K562 (cell line): ENCODE data around the gene FCGR2B. TPM values are rescaled to one million over a fixed set of nuclear protein-coding genes. Genes with fewer than 3 reads are reported as not detected.

ENCODE experiments used
- CTBP1 ChIP-seq: fragments of 450-650 bp; IDR thresholded peaks from 2 replicates; pipeline ENCODE4 v1.6.1; 2016; ENCODE audit warnings: borderline replicate concordance
- EGR1 ChIP-seq: fragments of 450-650 bp; conservative IDR thresholded peaks from 2 replicates; pipeline ENCODE4 v1.6.1; 2017; ENCODE audit warnings: mild to moderate bottlenecking
- ETV5 ChIP-seq: sonication (generic); formaldehyde crosslinking; IDR thresholded peaks from 2 replicates; pipeline ENCODE4 v1.4.0; 2020; ENCODE audit warnings: low read depth, mild to moderate bottlenecking, missing genetic modification reagents
- KDM1A ChIP-seq, 2 experiments: fragments of 450-650 bp; IDR thresholded peaks; 2 replicates each; pipeline ENCODE4 v1.6.1; 2016; ENCODE audit warnings: mild to moderate bottlenecking in 2 of 2
- LEF1 ChIP-seq: fragments of 450-650 bp; IDR thresholded peaks from 2 replicates; pipeline ENCODE4 v1.6.1; 2016; ENCODE audit warnings: mild to moderate bottlenecking
- NFE2 ChIP-seq: IDR thresholded peaks from 2 replicates; pipeline ENCODE4 v1.6.1; 2014; ENCODE audit warnings: antibody characterized with exemption, low read depth
- NFRKB ChIP-seq: fragments of 450-650 bp; IDR thresholded peaks from 2 replicates; pipeline ENCODE4 v1.6.1; 2016; ENCODE audit warnings: low read depth
- POLR2H ChIP-seq: IDR thresholded peaks from 2 replicates; pipeline ENCODE4 v1.6.1; 2016; ENCODE audit warnings: missing genetic modification characterization, low read depth, mild to moderate bottlenecking, control low read depth, missing compliant biosample characterization, moderate library complexity
- TOE1 ChIP-seq, 2 experiments: fragments of 450-650 bp in 1 of 2; sonication (generic) in 1 of 2; formaldehyde crosslinking in 1 of 2; IDR thresholded peaks; 2 replicates each; pipeline versions ENCODE4 v1.7.1 to v1.8.0; 2016 to 2022; ENCODE audit warnings: borderline replicate concordance in 2 of 2, mild to moderate bottlenecking in 2 of 2, antibody characterized with exemption in 1 of 2, inconsistent platforms in 1 of 2, low read depth in 1 of 2, missing genetic modification reagents in 1 of 2, moderate library complexity in 1 of 2
- YY1 ChIP-seq, 3 experiments: IDR thresholded peaks; 2 replicates each; pipeline ENCODE4 v1.6.1; 2011; ENCODE audit warnings: low read length in 2 of 3, mild to moderate bottlenecking in 2 of 3, moderate library complexity in 2 of 3, borderline replicate concordance in 1 of 3, control low read depth in 1 of 3, low read depth in 1 of 3; ENCODE audit not compliant: insufficient read depth in 3 of 3, insufficient replicate concordance in 2 of 3, control insufficient read depth in 1 of 3, insufficient read length in 1 of 3; ENCODE audit errors: extremely low read depth in 1 of 3
- ZBED1 ChIP-seq: IDR thresholded peaks from 2 replicates; pipeline ENCODE4 v1.6.1; 2014
- ZBTB40 ChIP-seq, 2 experiments: fragments of 450-650 bp in 1 of 2; sonication (generic) in 1 of 2; formaldehyde crosslinking in 1 of 2; IDR thresholded peaks; 2 replicates each; pipeline versions ENCODE4 v1.7.1 to v1.9.0; 2016 to 2022; ENCODE audit warnings: inconsistent platforms in 1 of 2, mild to moderate bottlenecking in 1 of 2, missing genetic modification reagents in 1 of 2
- polyA plus RNA-seq, 8 experiments: library from polyadenylated mRNA; depleted of rRNA in 4 of 8; stranded (reverse) in 5 of 8; unstranded in 3 of 8; fragments of >200 nt; fragmentation: Nextera tagmentation in 2 of 8; fragmentation: Illumina TruSeq in 1 of 8; extraction: Ambion mirVana in 2 of 8; extraction: Trizol in 1 of 8; gene quantifications; 2 replicates each; pipeline versions ENCODE4 v1.2.1 to v1.2.3, GENCODE V29; 2011 to 2014; ENCODE audit warnings: inconsistent platforms in 1 of 8, missing spikeins in 1 of 8
- total RNA-seq, 7 experiments: library from RNA; depleted of rRNA in 6 of 7; stranded (reverse); fragments of >200 nt in 6 of 7; fragmentation: Illumina TruSeq in 2 of 7; extraction: Trizol in 2 of 7; gene quantifications; 2 replicates each; pipeline versions ENCODE4 v1.2.1 to v1.2.3, GENCODE V29; 2011 to 2021; ENCODE audit warnings: low replicate concordance in 1 of 7

FCGR2B gene
- total and polyA plus RNA-seq, 9 of the 15 experiments (the other 6 are each of a cell fraction or from before 2014, with no cell fraction given) = 1.7 to 8.9 (median 3.9) TPM

GRCh38 chr1:161721738-161722343, 58.9 kb downstream of the FCGR2B start (continued):
- no peak for TF ChIP-seq ZBTB40 (IDR thresholded peaks at IDR 0.05)
- TF ChIP-seq ZBTB40 (CRISPR knock-in tag; IDR thresholded peaks at IDR 0.05) = no peak
- peak; percentile 68 for TF ChIP-seq TOE1 (IDR thresholded peaks at IDR 0.05; ENCODE audit: borderline replicate concordance)
- TF ChIP-seq TOE1 (CRISPR knock-in tag; IDR thresholded peaks at IDR 0.05; ENCODE audit: borderline replicate concordance, low read depth) = no peak
- peak; percentile 78 for TF ChIP-seq LEF1
- peak; percentile 88 for TF ChIP-seq EGR1
- TF ChIP-seq YY1 (IDR thresholded peaks at IDR 0.05; ENCODE audit: borderline replicate concordance in 1 of 3, control insufficient read depth in 1 of 3, extremely low read depth in 1 of 3, insufficient read depth in 3 of 3, insufficient read length in 1 of 3, insufficient replicate concordance in 2 of 3, low read depth in 1 of 3, low read length in 2 of 3) = no peak
- no peak for TF ChIP-seq ETV5 (CRISPR knock-in tag)
- peak; percentile 78 to 79 for TF ChIP-seq KDM1A (IDR thresholded peaks at IDR 0.05)
- peak; percentile 96; the same call in 1 of the 2 replicates for TF ChIP-seq CTBP1
- no peak for TF ChIP-seq POLR2H (tag)
- TF ChIP-seq NFRKB = no peak
- TF ChIP-seq NFE2 = peak; percentile 95
- no peak for TF ChIP-seq ZBED1
